ENCODE data around the gene PACRGL. TPM values are rescaled to one million over a fixed set of nuclear protein-coding genes. Genes with fewer than 3 reads are reported as not detected.

The PACRGL gene
- total RNA-seq, 1 donor from 2014 or later: 32.8 TPM

DNA sequence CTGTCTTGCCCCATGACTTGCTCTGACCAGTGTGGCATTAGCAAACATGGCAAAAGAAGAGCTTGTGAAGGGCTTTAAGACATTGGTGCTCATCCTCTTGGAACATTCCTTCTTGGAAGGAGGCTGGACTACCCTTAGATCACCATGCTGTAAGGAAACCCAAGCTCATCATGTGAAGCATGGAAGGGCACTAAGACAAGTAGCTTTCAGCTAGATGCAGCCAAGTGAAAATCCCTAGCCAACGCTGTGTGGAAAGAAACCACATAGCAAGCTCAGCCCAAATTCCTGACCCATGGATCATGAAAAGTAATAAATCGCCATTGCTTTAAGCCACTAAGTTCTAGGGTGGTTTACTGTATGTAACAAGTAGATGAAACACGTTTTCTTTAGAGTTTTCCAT, 12.4 kb upstream of the PACRGL start:
- Mint-ChIP-seq H3K27me3 (peaks cover 8% of the 10 kb centered on the region), H3K36me3 (ENCODE audit: insufficient read depth) (no peaks in the 10 kb centered on the region), H3K4me3 (ENCODE audit: low read depth) (no peak overlapping the region), H3K27ac (no peak overlapping the region), H3K9me3 (ENCODE audit: low read depth) (no peaks in the 10 kb centered on the region), H3K4me1 (ENCODE audit: low read depth) (no peaks in the 10 kb centered on the region)
- TF ChIP-seq, protein P1, sequence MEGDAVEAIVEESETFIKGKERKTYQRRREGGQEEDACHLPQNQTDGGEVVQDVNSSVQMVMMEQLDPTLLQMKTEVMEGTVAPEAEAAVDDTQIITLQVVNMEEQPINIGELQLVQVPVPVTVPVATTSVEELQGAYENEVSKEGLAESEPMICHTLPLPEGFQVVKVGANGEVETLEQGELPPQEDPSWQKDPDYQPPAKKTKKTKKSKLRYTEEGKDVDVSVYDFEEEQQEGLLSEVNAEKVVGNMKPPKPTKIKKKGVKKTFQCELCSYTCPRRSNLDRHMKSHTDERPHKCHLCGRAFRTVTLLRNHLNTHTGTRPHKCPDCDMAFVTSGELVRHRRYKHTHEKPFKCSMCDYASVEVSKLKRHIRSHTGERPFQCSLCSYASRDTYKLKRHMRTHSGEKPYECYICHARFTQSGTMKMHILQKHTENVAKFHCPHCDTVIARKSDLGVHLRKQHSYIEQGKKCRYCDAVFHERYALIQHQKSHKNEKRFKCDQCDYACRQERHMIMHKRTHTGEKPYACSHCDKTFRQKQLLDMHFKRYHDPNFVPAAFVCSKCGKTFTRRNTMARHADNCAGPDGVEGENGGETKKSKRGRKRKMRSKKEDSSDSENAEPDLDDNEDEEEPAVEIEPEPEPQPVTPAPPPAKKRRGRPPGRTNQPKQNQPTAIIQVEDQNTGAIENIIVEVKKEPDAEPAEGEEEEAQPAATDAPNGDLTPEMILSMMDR (IDR thresholded peaks at IDR 0.05; ENCODE audit: unreplicated experiment): no peak
- no peak for DNase-seq (ENCODE audit: low spot score, unreplicated experiment)

DNA sequence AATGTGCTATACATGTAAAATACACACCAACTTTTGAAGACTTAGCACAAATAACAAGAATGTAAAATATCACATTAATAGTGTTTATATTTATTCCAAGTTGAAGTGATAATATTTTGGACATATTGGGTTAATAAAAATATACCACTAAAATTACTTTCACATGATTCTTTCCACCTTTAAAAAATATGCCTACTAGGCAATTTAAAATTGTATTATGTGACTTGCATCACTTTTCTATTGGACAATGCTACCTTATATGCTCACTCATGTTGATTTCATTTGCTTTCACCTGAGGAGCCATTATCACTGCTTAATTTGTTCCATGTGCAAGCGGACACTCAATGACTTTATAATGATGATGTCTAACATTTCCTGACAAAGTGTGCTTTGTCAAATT, 3.4 kb upstream of the PACRGL start:
- peaks cover 3% of the 10 kb centered on the region for H3K27me3 Mint-ChIP-seq
- H3K36me3 Mint-ChIP-seq (ENCODE audit: insufficient read depth): no peaks in the 10 kb centered on the region
- no peak for DNase-seq (ENCODE audit: low spot score, unreplicated experiment)
- peaks cover 14% of the 10 kb centered on the region for H3K4me1 Mint-ChIP-seq (ENCODE audit: low read depth)
- H3K27ac Mint-ChIP-seq: no peak overlapping the region
- TF ChIP-seq, protein P1 (IDR thresholded peaks at IDR 0.05; ENCODE audit: unreplicated experiment): no peak
- no peak overlapping the region for H3K4me3 Mint-ChIP-seq (ENCODE audit: low read depth)
- no peaks in the 10 kb centered on the region for H3K9me3 Mint-ChIP-seq (ENCODE audit: low read depth)

DNA sequence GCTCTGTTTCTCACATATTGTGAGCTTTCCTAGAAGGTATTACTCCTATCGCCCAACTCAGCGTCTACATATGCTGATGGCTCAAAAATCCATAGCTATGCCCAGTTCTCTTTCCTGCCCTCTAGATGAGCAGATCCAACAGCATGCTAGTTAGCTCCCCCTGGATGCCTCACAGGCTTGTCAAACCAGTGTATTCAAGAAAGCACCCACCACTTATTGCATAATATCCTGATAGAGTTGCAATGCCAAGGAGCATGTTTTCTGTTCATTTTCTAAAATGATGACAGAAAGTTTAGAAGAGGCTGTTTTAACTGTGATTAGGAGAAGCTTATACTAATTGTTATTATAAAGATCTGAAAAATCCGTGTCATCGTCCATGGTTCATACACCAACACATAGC, 1.9 kb upstream of the PACRGL start:
- Mint-ChIP-seq H3K36me3 (ENCODE audit: insufficient read depth) (no peaks in the 10 kb centered on the region), H3K9me3 (ENCODE audit: low read depth) (no peaks in the 10 kb centered on the region), H3K27ac (peak overlapping the region; percentile 2), H3K27me3 (peaks cover 3% of the 10 kb centered on the region), H3K4me1 (ENCODE audit: low read depth) (peaks cover 16% of the 10 kb centered on the region), H3K4me3 (ENCODE audit: low read depth) (no peak overlapping the region)
- TF ChIP-seq, protein P1 (IDR thresholded peaks at IDR 0.05; ENCODE audit: unreplicated experiment): no peak
- DNase-seq (ENCODE audit: low spot score, unreplicated experiment): no peak

DNA sequence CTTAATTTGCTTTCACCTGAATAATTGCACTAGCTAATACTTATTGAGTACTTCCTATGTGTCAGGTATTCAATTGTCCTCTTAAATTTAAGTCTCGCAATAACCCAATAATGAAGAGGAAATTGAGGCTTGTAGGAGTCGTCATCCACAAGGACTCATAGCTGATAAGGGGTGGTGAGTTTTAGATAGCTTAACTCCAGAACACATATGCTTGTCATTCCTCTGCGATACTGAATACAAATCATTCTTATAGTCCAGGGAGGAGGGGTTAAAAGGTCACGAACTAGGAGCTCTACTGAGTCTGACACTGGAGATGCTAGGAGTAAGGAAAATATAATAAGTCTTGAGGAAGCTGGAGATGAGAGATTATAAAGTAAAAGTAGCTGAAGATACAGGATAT, 1.4 kb upstream of the PACRGL start:
- TF ChIP-seq, protein P1 (IDR thresholded peaks at IDR 0.05; ENCODE audit: unreplicated experiment): no peak
- no peak overlapping the region for H3K27ac Mint-ChIP-seq
- peaks cover 3% of the 10 kb centered on the region for H3K27me3 Mint-ChIP-seq
- no peaks in the 10 kb centered on the region for H3K9me3 Mint-ChIP-seq (ENCODE audit: low read depth)
- peak overlapping the region; percentile 28 for H3K4me3 Mint-ChIP-seq (ENCODE audit: low read depth)
- DNase-seq (ENCODE audit: low spot score, unreplicated experiment): no peak
- peaks cover 16% of the 10 kb centered on the region for H3K4me1 Mint-ChIP-seq (ENCODE audit: low read depth)
- no peaks in the 10 kb centered on the region for H3K36me3 Mint-ChIP-seq (ENCODE audit: insufficient read depth)

DNA sequence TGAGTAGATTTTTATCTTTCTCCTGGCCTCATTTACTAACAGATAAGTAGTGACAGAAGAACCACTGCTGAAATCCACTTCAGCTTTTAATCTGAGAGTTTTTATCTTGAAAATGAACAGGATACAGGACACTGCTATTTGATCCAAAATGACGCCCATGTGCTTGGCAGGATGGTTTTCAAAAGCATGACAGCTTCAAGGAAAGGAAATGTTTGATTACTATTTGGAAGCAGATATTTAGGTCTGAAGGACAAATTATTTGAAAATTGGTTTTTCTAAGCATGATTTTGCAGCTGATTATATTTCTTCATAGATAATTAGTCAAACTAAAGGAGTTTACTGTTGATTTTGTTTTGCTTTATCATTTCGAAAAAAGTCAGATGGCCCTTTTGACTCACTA, 11.1 kb downstream of the PACRGL start:
- H3K36me3 Mint-ChIP-seq (ENCODE audit: insufficient read depth): peaks cover 28% of the 10 kb centered on the region
- no peaks in the 10 kb centered on the region for H3K4me1 Mint-ChIP-seq (ENCODE audit: low read depth)
- H3K27ac Mint-ChIP-seq: no peak overlapping the region
- no peak overlapping the region for H3K4me3 Mint-ChIP-seq (ENCODE audit: low read depth)
- DNase-seq (ENCODE audit: low spot score, unreplicated experiment): no peak
- H3K9me3 Mint-ChIP-seq (ENCODE audit: low read depth): peaks cover 2% of the 10 kb centered on the region
- no peaks in the 10 kb centered on the region for H3K27me3 Mint-ChIP-seq
- TF ChIP-seq, protein P1 (IDR thresholded peaks at IDR 0.05; ENCODE audit: unreplicated experiment): no peak
